Right cardiac atrium (tissue), 5 donors: ENCODE data around the gene SLC9A9. TPM values are rescaled to one million over a fixed set of nuclear protein-coding genes. Genes with fewer than 3 reads are reported as not detected.

Experiments
- ATAC-seq, 2 donors: fragments of 200-7000 bp; cut with Tn5 transposase; one replicate each; pipeline versions ENCODE4 v1.8.0 to v1.9.1; 2020; ENCODE audit warnings: moderate library complexity in 2 of 2, mild to moderate bottlenecking in 1 of 2
- DNase-seq, 3 donors: peaks; one replicate each; pipeline ENCODE4 v3.0.0-alpha.2; 2020
- H3K27ac ChIP-seq: one replicate; pipeline ENCODE4 v1.5.1; 2013; ENCODE audit warnings: mild to moderate bottlenecking, low read length, control low read depth, moderate library complexity
- H3K27me3 ChIP-seq: one replicate; pipeline ENCODE4 v1.6.1; 2013; ENCODE audit not compliant: control insufficient read depth, insufficient read depth
- H3K4me1 ChIP-seq: one replicate; pipeline ENCODE4 v1.6.1; 2013; ENCODE audit warnings: low read length; ENCODE audit not compliant: control insufficient read depth, insufficient read depth
- H3K4me3 ChIP-seq: one replicate; pipeline ENCODE4 v1.5.1; 2013; ENCODE audit warnings: low read length, control low read depth
- H3K9me3 ChIP-seq: one replicate; pipeline ENCODE4 v1.6.1; 2013; ENCODE audit warnings: low read length; ENCODE audit not compliant: control insufficient read depth
- WGBS: extraction: QIAGEN DNeasy Blood & Tissue Kit; methylation state at CpG from one replicate; pipeline ENCODE4 v1.1.7; 2013; 5-methylcytosine and 5-hydroxymethylcytosine counted together
- intact Hi-C, 4 donors: fragments of 100-400 bp; cut with DNase I; formaldehyde crosslinking; loops; one replicate each; pipeline versions ENCODE4 v1.11.0 to v1.14.0; 2022 to 2023
- polyA plus RNA-seq: library from polyadenylated mRNA; stranded (reverse); fragments of 200-250 nt; gene quantifications from one replicate; pipeline ENCODE4 v1.2.3, GENCODE V29; 2013
- total RNA-seq, 4 donors: library from RNA; stranded (reverse); fragmentation: NEBNext Ultra II Directional; extraction: Animal tissue kit (Norgen Biotek cat#: 25700); gene quantifications; one replicate each; pipeline ENCODE4 v1.2.1, GENCODE V29; 2021
- donor health status: healthy with polysubstance abuse.
- donor health status: DM: no; HTN: yes; CAD: no.
- donor health status: DM: no; HTN: no; CAD: no.
- donor health status: DM: no; HTN: yes; CAD: no; lungs with severe emphysema.
- donor health status: DM: yes; HTN: yes; CAD: no.

SLC9A9 gene
- total and polyA plus RNA-seq, 5 donors = 3.6 to 14.9 (median 9.2) TPM

DNA sequence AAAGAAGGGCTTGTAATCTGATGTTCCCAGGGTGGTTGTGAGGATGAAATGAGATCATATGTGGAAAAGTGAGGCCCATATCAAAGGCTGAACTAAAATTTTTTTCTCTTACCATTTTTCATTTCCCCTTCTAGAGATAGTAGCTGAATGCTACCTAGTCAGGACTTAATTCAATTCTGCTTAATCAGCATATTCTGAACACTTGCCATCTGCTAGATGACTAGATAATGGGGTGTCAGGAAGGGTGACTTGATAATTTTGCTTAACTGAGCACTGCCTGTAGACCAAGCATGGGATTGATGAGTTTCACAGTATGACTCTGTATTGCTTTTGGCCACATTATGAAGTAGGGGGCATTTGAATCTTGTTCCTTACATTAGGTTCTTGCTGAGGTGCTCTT lies 592.5 kb downstream of the SLC9A9 start:
- Histone ChIP-seq H3K27me3 (no peaks in the 10 kb centered on the region), H3K9me3 (no peaks in the 10 kb centered on the region), H3K27ac (no peak overlapping the region), H3K4me3 (no peak overlapping the region), H3K4me1 (no peaks in the 10 kb centered on the region)
- ATAC-seq (no peak), DNase-seq (no peak)
- intact Hi-C loops = no loop called here

GRCh38 chr3:143252931-143253330 lies 595.3 kb downstream of the SLC9A9 start:
- no peak for ATAC-seq
- 90% methylated on average over 6 of the region's 6 CpGs for WGBS
- Histone ChIP-seq H3K9me3 (no peaks in the 10 kb centered on the region), H3K4me1 (no peaks in the 10 kb centered on the region), H3K4me3 (no peak overlapping the region), H3K27ac (no peak overlapping the region), H3K27me3 (no peaks in the 10 kb centered on the region)
- no peak for DNase-seq
- intact Hi-C loops = no loop called here

GRCh38 chr3:143249014-143249413 lies 599.3 kb downstream of the SLC9A9 start:
- no peak overlapping the region for H3K27ac ChIP-seq
- no peaks in the 10 kb centered on the region for H3K4me1 ChIP-seq
- H3K4me3 ChIP-seq = no peak overlapping the region
- DNase-seq (no peak), ATAC-seq (no peak)
- intact Hi-C loops = no loop called here
- H3K9me3 ChIP-seq = no peaks in the 10 kb centered on the region
- no peaks in the 10 kb centered on the region for H3K27me3 ChIP-seq
- 98% methylated on average over 2 of the region's 2 CpGs for WGBS

DNA sequence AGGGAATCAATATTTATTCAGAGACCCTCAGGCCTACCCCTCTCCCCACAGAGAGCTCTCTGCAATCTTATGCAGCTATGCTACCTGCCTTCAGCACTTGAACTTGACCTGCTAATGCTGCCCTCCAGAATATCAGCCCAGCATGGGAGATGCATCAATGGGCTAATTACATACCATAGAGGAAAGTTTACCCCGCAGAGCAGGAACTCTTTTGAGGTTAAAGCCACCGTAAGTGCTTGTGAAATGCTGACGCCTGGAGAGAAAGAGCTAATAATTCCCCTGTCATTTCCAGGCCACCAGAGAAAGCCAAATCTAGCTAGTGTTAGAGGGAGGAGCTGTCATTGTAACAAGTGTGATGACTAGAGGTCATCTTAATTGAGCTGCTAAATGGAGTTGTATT lies 601.2 kb downstream of the SLC9A9 start:
- WGBS = 61% methylated on average over 3 of the region's 3 CpGs
- intact Hi-C loops = no loop called here
- Histone ChIP-seq H3K4me1 (no peaks in the 10 kb centered on the region), H3K4me3 (no peak overlapping the region), H3K9me3 (no peaks in the 10 kb centered on the region), H3K27ac (no peak overlapping the region), H3K27me3 (no peaks in the 10 kb centered on the region)
- DNase-seq (no peak), ATAC-seq (no peak)

DNA sequence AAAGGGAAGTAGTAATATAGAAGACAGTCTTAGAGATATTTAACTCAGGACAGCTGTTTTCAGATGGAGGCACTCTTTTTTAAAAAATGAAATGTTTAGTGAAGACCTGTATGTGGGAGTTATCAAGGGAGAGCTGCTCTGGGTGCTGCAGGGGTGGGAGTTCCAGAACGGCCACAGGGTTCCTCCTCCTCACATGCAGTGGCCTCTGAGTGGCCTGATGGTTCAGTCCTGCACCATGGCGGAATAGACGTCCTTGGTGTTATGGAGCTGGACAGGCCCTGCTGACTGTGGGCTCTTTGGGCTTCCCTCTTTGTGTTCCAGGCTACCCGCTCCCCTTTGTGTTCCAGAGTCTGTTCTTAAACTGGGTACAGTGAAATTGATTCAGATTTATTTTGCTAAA lies 602.6 kb downstream of the SLC9A9 start:
- no peaks in the 10 kb centered on the region for H3K4me1 ChIP-seq
- no peaks in the 10 kb centered on the region for H3K27me3 ChIP-seq
- WGBS = 88% methylated on average over 4 of the region's 4 CpGs
- DNase-seq = no peak
- H3K9me3 ChIP-seq = no peaks in the 10 kb centered on the region
- no peak for ATAC-seq
- no peak overlapping the region for H3K4me3 ChIP-seq
- H3K27ac ChIP-seq = no peak overlapping the region
- intact Hi-C loops = no loop called here

GRCh38 chr3:143244516-143245063 lies 603.7 kb downstream of the SLC9A9 start:
- intact Hi-C loops = no loop called here
- H3K27ac ChIP-seq = no peak overlapping the region
- WGBS = 56% methylated on average over 9 of the region's 9 CpGs
- no peaks in the 10 kb centered on the region for H3K9me3 ChIP-seq
- ATAC-seq = no peak
- H3K4me3 ChIP-seq = no peak overlapping the region
- DNase-seq = no peak
- no peaks in the 10 kb centered on the region for H3K27me3 ChIP-seq
- H3K4me1 ChIP-seq = no peaks in the 10 kb centered on the region

- Histone ChIP-seq H3K27me3 (no peaks in the 10 kb centered on the region), H3K9me3 (no peaks in the 10 kb centered on the region), H3K4me3 (no peak overlapping the region), H3K27ac (no peak overlapping the region), H3K4me1 (no peaks in the 10 kb centered on the region)
- ATAC-seq (no peak), DNase-seq (no peak)
- intact Hi-C loops = no loop called here
- 93% methylated on average over 6 of the region's 6 CpGs for WGBS
Observed at GRCh38 chr3:143243686-143244085, 604.6 kb downstream of the SLC9A9 start.

DNA sequence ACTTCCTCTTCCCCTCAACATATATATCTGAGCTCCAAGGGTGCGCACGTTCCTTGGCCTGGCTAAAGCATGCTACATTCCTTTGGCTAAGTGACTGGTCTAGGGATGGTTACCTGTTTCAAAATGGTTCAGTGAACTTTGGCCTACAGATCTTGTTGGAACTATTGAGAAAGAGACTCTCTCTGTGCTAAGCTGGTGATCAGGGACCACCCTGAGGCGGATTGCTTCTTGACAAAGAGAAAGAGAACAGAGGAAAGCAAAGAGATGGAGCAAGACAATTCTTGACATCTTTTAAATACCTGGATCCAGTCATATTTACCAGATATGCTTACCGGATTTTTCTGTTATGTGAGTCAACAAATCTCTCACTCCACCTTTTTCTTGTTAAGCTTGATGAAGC lies 605.6 kb downstream of the SLC9A9 start:
- intact Hi-C loops = no loop called here
- Histone ChIP-seq H3K27ac (no peak overlapping the region), H3K4me1 (no peaks in the 10 kb centered on the region), H3K9me3 (no peaks in the 10 kb centered on the region), H3K4me3 (no peak overlapping the region), H3K27me3 (no peaks in the 10 kb centered on the region)
- DNase-seq (no peak), ATAC-seq (no peak)
- 83% methylated on average over 4 of the region's 4 CpGs for WGBS

- intact Hi-C loops = no loop called here
- no peaks in the 10 kb centered on the region for H3K4me1 ChIP-seq
- DNase-seq = no peak
- 91% methylated on average over 3 of the region's 3 CpGs for WGBS
- no peak overlapping the region for H3K4me3 ChIP-seq
- no peaks in the 10 kb centered on the region for H3K9me3 ChIP-seq
- ATAC-seq = no peak
- H3K27ac ChIP-seq = no peak overlapping the region
- H3K27me3 ChIP-seq = no peaks in the 10 kb centered on the region
Observed at GRCh38 chr3:143242101-143242500, 606.2 kb downstream of the SLC9A9 start.

DNA sequence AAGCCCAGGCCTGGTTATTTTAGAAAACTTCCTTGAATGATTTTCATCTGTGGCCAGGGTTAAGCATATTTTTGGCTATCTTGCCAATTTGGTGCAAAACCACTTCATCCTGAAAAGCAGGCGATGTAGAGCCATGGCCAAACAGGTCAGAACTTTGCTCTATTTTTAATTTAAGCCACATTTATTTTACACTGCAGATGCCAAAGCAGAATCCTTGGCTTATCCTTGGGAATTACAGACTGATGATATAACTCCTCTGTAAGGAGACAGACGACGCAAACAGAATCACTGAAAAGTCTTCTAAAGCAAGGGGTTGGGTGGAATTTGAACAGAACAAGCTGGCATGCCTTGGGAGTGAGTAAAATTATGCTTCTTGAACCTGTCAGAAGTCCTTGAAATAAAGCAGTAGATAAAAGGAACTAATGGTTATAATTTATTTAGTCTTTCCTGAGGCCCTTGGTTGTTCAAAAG lies 606.8 kb downstream of the SLC9A9 start:
- Histone ChIP-seq H3K27ac (no peak overlapping the region), H3K4me1 (no peaks in the 10 kb centered on the region), H3K4me3 (no peak overlapping the region), H3K27me3 (no peaks in the 10 kb centered on the region), H3K9me3 (no peaks in the 10 kb centered on the region)
- intact Hi-C loops = no loop called here
- 65% methylated on average over 3 of the region's 3 CpGs for WGBS
- DNase-seq (no peak), ATAC-seq (no peak)

GRCh38 chr3:143240886-143241285 lies 607.4 kb downstream of the SLC9A9 start:
- Histone ChIP-seq H3K4me1 (no peaks in the 10 kb centered on the region), H3K9me3 (no peaks in the 10 kb centered on the region), H3K4me3 (no peak overlapping the region), H3K27me3 (no peaks in the 10 kb centered on the region), H3K27ac (no peak overlapping the region)
- intact Hi-C loops = no loop called here
- DNase-seq (no peak), ATAC-seq (no peak)
- WGBS = 55% methylated on average over 4 of the region's 4 CpGs

GRCh38 chr3:143239031-143239430 lies 609.2 kb downstream of the SLC9A9 start:
- intact Hi-C loops = no loop called here
- 87% methylated on average over 3 of the region's 3 CpGs for WGBS
- no peaks in the 10 kb centered on the region for H3K27me3 ChIP-seq
- ATAC-seq (no peak), DNase-seq (no peak)
- H3K9me3 ChIP-seq = no peaks in the 10 kb centered on the region
- no peak overlapping the region for H3K27ac ChIP-seq
- H3K4me3 ChIP-seq = no peak overlapping the region
- no peaks in the 10 kb centered on the region for H3K4me1 ChIP-seq
